Adrenal gland (tissue), 19 donors: ENCODE results near the gene ANGPTL7. TPM values are rescaled to one million over a fixed set of nuclear protein-coding genes. Genes with fewer than 3 reads are reported as not detected.
A peak's percentile ranks its signal among the peaks of the same experiment; 100 is the strongest.

Source experiments
- DNase-seq, 7 donors: peaks; one replicate each; pipeline ENCODE4 v3.0.0-alpha.2; 2019 to 2020
- H3K27ac ChIP-seq, 5 donors: fragments of 200-600 bp; sonication (generic) in 4 of 5; 1 replicate in 3 of 5; 2 replicates in 2 of 5; pipeline versions ENCODE4 v1.5.1 to v1.8.0; 2016 to 2020; ENCODE audit warnings: mild to moderate bottlenecking in 1 of 5
- H3K27me3 ChIP-seq: fragments of 200-600 bp; 2 replicates; pipeline ENCODE4 v1.8.0; 2021
- H3K36me3 ChIP-seq, 2 donors: fragments of 200-600 bp; replicated peaks in 1 of 2; 1 replicate in 1 of 2; 2 replicates in 1 of 2; pipeline versions ENCODE4 v1.5.1 to v1.8.0; 2018 to 2022
- H3K4me1 ChIP-seq, 2 donors: fragments of 200-600 bp; replicated peaks in 1 of 2; 1 replicate in 1 of 2; 2 replicates in 1 of 2; pipeline versions ENCODE4 v1.5.1 to v1.8.0; 2018 to 2021
- H3K4me3 ChIP-seq, 4 donors: fragments of 200-600 bp; sonication (generic) in 3 of 4; one replicate each; pipeline ENCODE4 v1.5.1; 2016 to 2018
- H3K9me3 ChIP-seq, 3 donors: fragments of 200-600 bp; sonication (generic) in 1 of 3; replicated peaks in 1 of 3; 1 replicate in 2 of 3; 2 replicates in 1 of 3; pipeline versions ENCODE4 v1.5.1 to v1.8.0; 2016 to 2021
- CTCF ChIP-seq, 6 experiments: fragments of 450-650 bp in 4 of 6; fragments of 200-600 bp in 2 of 6; sonication (generic) in 1 of 6; IDR thresholded peaks; 1 replicate in 5 of 6; 2 replicates in 1 of 6; pipeline versions ENCODE4 v1.5.1 to v1.8.0; 2016 to 2021; ENCODE audit warnings: antibody characterized with exemption in 6 of 6, mild to moderate bottlenecking in 2 of 6, moderate library complexity in 1 of 6
- POLR2A ChIP-seq, 2 donors: fragments of 450-650 bp; IDR thresholded peaks; one replicate each; pipeline ENCODE4 v1.6.1; 2017; ENCODE audit warnings: antibody characterized with exemption in 2 of 2, mild to moderate bottlenecking in 2 of 2, moderate library complexity in 1 of 2
- WGBS, 4 donors: extraction: QIAGEN DNeasy Blood & Tissue Kit in 2 of 4; methylation state at CpG; one replicate each; pipeline versions ENCODE4 v1.1.5 to v1.1.7; 2013 to 2017; 5-methylcytosine and 5-hydroxymethylcytosine counted together
- intact Hi-C, 2 donors: fragments of 100-400 bp; cut with DNase I; formaldehyde crosslinking; loops; one replicate each; pipeline versions ENCODE4 v1.14.1 to v1.15.0; 2022 to 2023
- long read RNA-seq, 10 donors: library from polyadenylated mRNA in 3 of 10; unstranded in 2 of 10; stranded (forward) in 1 of 10; transcript quantifications; one replicate each; pipeline ENCODE4 v2.0.0 and lab custom pipeline, GENCODE V29; 2021 to 2026
- polyA plus RNA-seq, 3 donors: library from polyadenylated mRNA; stranded (reverse); fragments of 200-250 nt in 2 of 3; fragments of 350-450 nt in 1 of 3; fragmentation: Illumina TruSeq in 1 of 3; extraction: RNeasy Lipid Tissue Mini Kit (QIAGEN cat#74804) in 1 of 3; gene quantifications; one replicate each; pipeline ENCODE4 v1.2.3, GENCODE V29; 2013 to 2014
- total RNA-seq, 9 donors: library from RNA; depleted of rRNA in 4 of 9; stranded (reverse); fragments of >200 nt in 4 of 9; fragments of 120-200 nt in 1 of 9; fragmentation: NEBNext Ultra II Directional in 1 of 9; extraction: Animal tissue kit (Norgen Biotek cat#: 25700) in 1 of 9; gene quantifications; one replicate each; pipeline versions ENCODE4 v1.1.0 to v1.2.4, GENCODE V29; 2013 to 2023
- donor health status: healthy with polysubstance abuse.
- donor health status: Bipolar disorder and iron deficiency.
- donor health status: DM: yes; HTN: yes; CAD: no.
- donor health status: DM: no; HTN: no; CAD: no.
- donor health status: DM: no; HTN: no; CAD: no.
- donor health status: DM: yes; HTN: yes; CAD: no.

The ANGPTL7 gene
- total RNA-seq (1 to 10 TPM in 6 of 9 donors, under 1 TPM in 3; 0.12 to 5.8 (median 1.1) TPM), polyA plus RNA-seq (1 to 10 TPM; 3.5 to 8.5 (median 4.3) TPM)
- long read RNA-seq, donor 1 = 0 reads
- long read RNA-seq, donor 2 = 0 reads
- long read RNA-seq, donor 3 = 0 reads
- long read RNA-seq, donor 4, partial matches to known transcripts = 0 of 1 reads
- long read RNA-seq, donor 4, other reads (novel, unspliced or antisense) = 0 of 1 reads
- long read RNA-seq, donor 5, transcript ANGPTL7-201 (5 exons, 2,238 nt) = major isoform, 5 of 6 reads
- long read RNA-seq, donor 5, partial matches to known transcripts = 0 of 6 reads
- long read RNA-seq, donor 5, other reads (novel, unspliced or antisense) = 1 of 6 reads
- long read RNA-seq, donor 6, partial matches to known transcripts = 0 of 2 reads
- long read RNA-seq, donor 6, other reads (novel, unspliced or antisense) = 0 of 2 reads
- long read RNA-seq, donor 7 = 0 reads
- long read RNA-seq, donor 8 = 0 reads
- long read RNA-seq, donor 9 = 0 reads
- long read RNA-seq, donor 10 = 0 reads

GRCh38 chr1:11188858-11189451, at the start of gene ANGPTL7:
Gene ANGPTL7, plus strand, starts transcription at chr1:11189355. Its CDS starts 225 bp downstream, at chr1:11189580.
- Histone ChIP-seq H3K36me3 (peaks cover 0 to 26% of the 10 kb centered on the region in 2 donors), H3K4me3 (no peak within 1 kb of the TSS), H3K9me3 (no peaks in the 10 kb centered on the region), H3K4me1 (peaks cover 0 to 12% of the 10 kb centered on the region in 2 donors), H3K27ac (no peak within 1 kb of the TSS), H3K27me3 (no peaks in the 10 kb centered on the region)
- TF ChIP-seq POLR2A (IDR thresholded peaks at IDR 0.05) (no peak), CTCF (IDR thresholded peaks at IDR 0.05) (no peak)
- 84 to 92% (median 87%) methylated on average over 8 of the region's 8 CpGs for WGBS, 4 donors
- DNase-seq = no peak
- intact Hi-C loops = no loop called here

GRCh38 chr1:11142618-11143391, 46.4 kb upstream of the ANGPTL7 start:
- DNase-seq = peak in 1 of 7 donors; percentile 0
- TF ChIP-seq CTCF (IDR thresholded peaks at IDR 0.05) (no peak), POLR2A (IDR thresholded peaks at IDR 0.05) (no peak)
- WGBS, 4 donors = 78 to 88% (median 86%) methylated on average over 4 of the region's 4 CpGs
- H3K27me3 ChIP-seq = no peaks in the 10 kb centered on the region
- intact Hi-C loops = no loop called here
- peaks cover 0 to 11% of the 10 kb centered on the region in 2 donors for H3K4me1 ChIP-seq
- H3K36me3 ChIP-seq = peaks cover 0 to 61% of the 10 kb centered on the region in 2 donors
- no peaks in the 10 kb centered on the region for H3K9me3 ChIP-seq
- peak overlapping the region in 2 of 5 donors; percentile 6 to 48 for H3K27ac ChIP-seq
- H3K4me3 ChIP-seq = no peak overlapping the region

GRCh38 chr1:11143401-11143800, 45.8 kb upstream of the ANGPTL7 start:
- WGBS, 4 donors = 92 to 97% (median 94%) methylated on average over 5 of the region's 5 CpGs
- H3K27me3 ChIP-seq = no peaks in the 10 kb centered on the region
- H3K4me3 ChIP-seq = no peak overlapping the region
- TF ChIP-seq POLR2A (IDR thresholded peaks at IDR 0.05) = no peak
- no peak for TF ChIP-seq CTCF (IDR thresholded peaks at IDR 0.05)
- H3K36me3 ChIP-seq = peaks cover 0 to 61% of the 10 kb centered on the region in 2 donors
- DNase-seq = peak in 1 of 7 donors; percentile 5
- H3K4me1 ChIP-seq = peaks cover 0 to 11% of the 10 kb centered on the region in 2 donors
- H3K27ac ChIP-seq = peak overlapping the region in 2 of 5 donors; percentile 6 to 48
- H3K9me3 ChIP-seq = no peaks in the 10 kb centered on the region
- intact Hi-C loops = no loop called here

- Histone ChIP-seq H3K27ac (peak overlapping the region in 2 of 5 donors; percentile 4 to 48), H3K27me3 (no peaks in the 10 kb centered on the region), H3K9me3 (no peaks in the 10 kb centered on the region), H3K4me3 (no peak overlapping the region), H3K4me1 (peaks cover 0 to 11% of the 10 kb centered on the region in 2 donors), H3K36me3 (peaks cover 0 to 61% of the 10 kb centered on the region in 2 donors)
- intact Hi-C loops = no loop called here
- WGBS, 4 donors = 68 to 87% (median 81%) methylated on average over 2 of the region's 2 CpGs
- TF ChIP-seq CTCF (IDR thresholded peaks at IDR 0.05) (no peak), POLR2A (IDR thresholded peaks at IDR 0.05) (no peak)
- peak in 1 of 7 donors; percentile 11 for DNase-seq
Measured at GRCh38 chr1:11143907-11144306, 45.2 kb upstream of the ANGPTL7 start.
